IPS-15b (cell line): ENCODE measurements around the gene FILIP1L.

ENCODE experiments used
- H3K27me3 ChIP-seq: one replicate; pipeline ENCODE4 v1.6.1; 2013; ENCODE audit warnings: low read length; ENCODE audit not compliant: control insufficient read depth, insufficient read depth
- H3K36me3 ChIP-seq: one replicate; pipeline ENCODE4 v1.6.1; 2013; ENCODE audit warnings: low read length; ENCODE audit not compliant: control insufficient read depth, insufficient read depth
- H3K4me1 ChIP-seq: one replicate; pipeline ENCODE4 v1.6.1; 2013; ENCODE audit warnings: mild to moderate bottlenecking, low read length; ENCODE audit not compliant: control insufficient read depth, insufficient read depth
- H3K4me3 ChIP-seq: one replicate; pipeline ENCODE4 v1.5.1; 2013; ENCODE audit warnings: low read depth, low read length
- H3K9ac ChIP-seq: one replicate; pipeline ENCODE4 v1.6.1; 2013; ENCODE audit warnings: low read depth, mild to moderate bottlenecking, low read length
- H3K9me3 ChIP-seq: one replicate; pipeline ENCODE4 v1.6.1; 2013; ENCODE audit warnings: mild to moderate bottlenecking, low read length; ENCODE audit not compliant: control insufficient read depth, insufficient read depth

FILIP1L gene

DNA sequence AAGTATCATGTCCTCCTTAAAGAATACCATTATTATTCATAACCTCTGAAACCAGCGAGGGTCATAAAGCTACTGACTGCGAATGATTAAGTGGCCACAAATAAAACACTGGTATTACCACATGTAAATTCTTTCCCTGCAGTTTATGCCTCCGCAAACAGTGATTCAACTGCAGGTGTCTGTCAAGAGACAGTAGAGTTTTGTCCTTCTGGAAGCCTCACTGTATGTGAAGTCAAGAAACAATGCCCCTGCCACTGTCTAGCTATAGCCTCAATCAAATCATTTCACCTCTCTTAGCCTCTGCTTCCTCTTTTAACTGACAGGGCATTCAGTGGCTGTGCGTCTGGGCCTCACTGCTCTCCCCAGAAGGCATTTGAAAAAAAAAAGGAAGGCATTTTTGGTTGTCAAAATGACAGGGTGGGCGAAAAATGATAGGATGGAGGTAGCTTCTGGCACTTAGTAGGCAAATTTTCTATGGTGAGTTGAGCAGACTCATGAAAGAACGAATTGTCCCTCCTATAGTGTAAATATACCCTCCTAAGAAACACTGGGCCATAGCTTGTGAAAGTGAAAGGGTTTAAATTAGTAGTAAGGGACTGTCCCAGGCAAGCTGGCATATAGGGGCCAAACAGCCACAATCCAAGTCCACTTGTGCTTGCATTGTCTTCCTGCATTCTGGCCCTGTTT is 66.7 kb downstream of the FILIP1L start:
- Histone ChIP-seq H3K4me1 (peaks cover 16% of the 10 kb centered on the region), H3K27me3 (no peaks in the 10 kb centered on the region), H3K4me3 (no peak overlapping the region), H3K9ac (no peak overlapping the region), H3K9me3 (no peaks in the 10 kb centered on the region), H3K36me3 (no peaks in the 10 kb centered on the region)

DNA sequence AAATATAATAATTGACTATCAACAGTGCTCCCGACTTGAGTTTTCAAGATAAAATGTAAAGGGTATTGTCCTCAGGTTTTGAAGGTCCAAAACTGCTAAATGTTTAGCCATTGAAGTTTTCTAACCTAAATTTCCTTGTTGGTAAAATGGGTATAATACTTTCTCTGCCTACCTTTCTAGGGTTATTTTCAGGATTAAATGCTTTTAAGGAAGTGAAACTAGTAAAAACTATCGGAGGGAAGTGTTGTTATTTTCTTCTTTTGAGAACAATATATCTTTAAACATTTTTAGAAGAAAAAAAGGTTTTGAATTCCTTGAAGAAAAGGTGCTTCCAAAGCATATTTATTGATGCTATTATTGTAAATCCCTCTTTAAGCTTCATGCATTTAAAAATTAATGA is 67.3 kb downstream of the FILIP1L start:
- Histone ChIP-seq H3K9ac (no peak overlapping the region), H3K4me3 (no peak overlapping the region), H3K4me1 (peaks cover 18% of the 10 kb centered on the region), H3K9me3 (no peaks in the 10 kb centered on the region), H3K27me3 (no peaks in the 10 kb centered on the region), H3K36me3 (no peaks in the 10 kb centered on the region)

GRCh38 chr3:100045696-100046095 is 68.6 kb downstream of the FILIP1L start:
- H3K27me3 ChIP-seq, result no peaks in the 10 kb centered on the region
- no peaks in the 10 kb centered on the region for H3K36me3 ChIP-seq
- H3K9me3 ChIP-seq, result no peaks in the 10 kb centered on the region
- H3K4me1 ChIP-seq, result peaks cover 18% of the 10 kb centered on the region
- H3K4me3 ChIP-seq, result no peak overlapping the region
- H3K9ac ChIP-seq, result no peak overlapping the region

DNA sequence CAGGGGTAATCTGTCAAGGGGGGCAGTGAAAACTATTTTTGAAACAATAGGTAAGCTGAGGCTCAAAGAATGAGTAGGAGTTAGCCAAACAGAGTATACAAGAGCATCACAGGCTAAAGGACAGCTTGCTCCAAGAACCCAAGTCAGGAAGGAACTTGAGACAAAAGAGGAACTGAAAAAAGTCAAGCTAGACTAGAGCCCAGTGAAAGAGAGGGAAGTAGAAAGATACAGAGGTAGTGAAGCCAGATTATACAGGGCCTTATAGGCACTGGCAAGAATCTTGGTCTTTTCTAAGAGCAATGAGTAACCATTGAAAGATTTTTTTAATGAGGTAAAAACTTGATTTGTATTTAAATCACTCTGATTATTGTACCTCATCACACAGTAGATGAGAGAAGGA is 69.9 kb downstream of the FILIP1L start:
- H3K36me3 ChIP-seq, result no peaks in the 10 kb centered on the region
- no peak overlapping the region for H3K9ac ChIP-seq
- peaks cover 18% of the 10 kb centered on the region for H3K4me1 ChIP-seq
- no peak overlapping the region for H3K4me3 ChIP-seq
- H3K9me3 ChIP-seq, result no peaks in the 10 kb centered on the region
- H3K27me3 ChIP-seq, result no peaks in the 10 kb centered on the region

- no peaks in the 10 kb centered on the region for H3K9me3 ChIP-seq
- no peak overlapping the region for H3K9ac ChIP-seq
- H3K4me3 ChIP-seq, result no peak overlapping the region
- no peaks in the 10 kb centered on the region for H3K27me3 ChIP-seq
- peaks cover 18% of the 10 kb centered on the region for H3K4me1 ChIP-seq
- no peaks in the 10 kb centered on the region for H3K36me3 ChIP-seq
Observed at GRCh38 chr3:100043271-100043670, 71.0 kb downstream of the FILIP1L start.

- H3K27me3 ChIP-seq, result no peaks in the 10 kb centered on the region
- H3K36me3 ChIP-seq, result no peaks in the 10 kb centered on the region
- H3K4me1 ChIP-seq, result peaks cover 13% of the 10 kb centered on the region
- H3K9ac ChIP-seq, result no peak overlapping the region
- H3K9me3 ChIP-seq, result no peaks in the 10 kb centered on the region
- H3K4me3 ChIP-seq, result no peak overlapping the region
Observed at GRCh38 chr3:100042166-100042981, 71.9 kb downstream of the FILIP1L start.

DNA sequence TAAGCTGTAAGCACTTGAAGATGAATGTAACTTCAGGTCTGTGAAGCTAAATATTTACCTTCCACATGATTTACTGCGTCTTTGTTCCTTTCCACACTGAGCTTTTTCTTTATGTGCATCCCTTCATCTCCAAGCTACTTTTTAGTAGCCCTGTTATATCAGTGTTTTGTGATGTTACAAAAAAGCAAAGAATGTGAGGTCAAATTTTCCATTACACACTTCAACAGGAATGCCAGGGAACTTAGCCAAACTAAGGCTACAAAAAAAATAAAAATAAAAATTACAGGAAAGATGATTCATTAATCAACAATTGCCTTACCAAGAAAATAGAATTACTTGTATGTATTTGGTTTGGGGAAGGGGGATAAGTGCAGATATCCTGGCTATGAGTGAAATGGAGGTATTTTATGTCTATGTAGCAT is 73.0 kb downstream of the FILIP1L start:
- Histone ChIP-seq H3K36me3 (no peaks in the 10 kb centered on the region), H3K4me3 (no peak overlapping the region), H3K9ac (no peak overlapping the region), H3K9me3 (no peaks in the 10 kb centered on the region), H3K27me3 (no peaks in the 10 kb centered on the region), H3K4me1 (peaks cover 14% of the 10 kb centered on the region)

DNA sequence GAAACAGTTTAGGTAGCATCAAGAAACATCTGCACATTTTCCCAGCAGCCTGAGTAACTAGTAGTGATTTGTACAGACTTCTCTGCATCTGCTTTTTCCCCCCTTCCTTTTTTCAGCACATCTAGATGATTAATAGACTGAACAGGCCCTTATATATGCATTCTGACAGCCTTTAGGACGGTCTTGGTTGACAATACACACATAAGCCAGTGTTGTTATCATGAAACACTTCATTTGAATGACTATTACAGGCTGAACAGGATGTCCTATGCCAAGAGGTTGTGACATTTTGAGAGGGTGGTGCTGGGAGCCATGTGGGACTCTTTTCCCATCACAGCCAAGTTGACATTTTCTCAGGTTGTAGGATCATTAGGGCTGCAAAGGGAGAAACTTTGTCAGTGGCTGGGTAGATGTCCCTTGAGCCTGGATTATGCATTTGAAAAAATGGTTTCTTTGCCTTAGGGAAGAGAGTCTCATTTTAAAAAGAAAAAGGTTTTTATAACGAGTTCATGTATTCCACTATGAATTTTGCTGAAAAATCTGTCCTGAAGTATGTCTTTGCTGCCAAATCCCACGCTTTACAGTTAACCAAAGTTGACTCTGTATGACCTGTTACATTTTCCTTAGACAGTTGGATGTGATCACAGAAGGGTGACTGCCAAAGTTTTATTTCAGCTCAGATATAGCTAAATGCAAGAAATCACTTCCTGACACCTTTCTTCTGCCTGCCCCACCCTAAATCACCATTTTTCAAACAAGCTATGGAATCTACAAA is 73.7 kb downstream of the FILIP1L start:
- Histone ChIP-seq H3K27me3 (no peaks in the 10 kb centered on the region), H3K9ac (no peak overlapping the region), H3K4me3 (no peak overlapping the region), H3K36me3 (no peaks in the 10 kb centered on the region), H3K4me1 (peaks cover 10% of the 10 kb centered on the region), H3K9me3 (no peaks in the 10 kb centered on the region)

DNA sequence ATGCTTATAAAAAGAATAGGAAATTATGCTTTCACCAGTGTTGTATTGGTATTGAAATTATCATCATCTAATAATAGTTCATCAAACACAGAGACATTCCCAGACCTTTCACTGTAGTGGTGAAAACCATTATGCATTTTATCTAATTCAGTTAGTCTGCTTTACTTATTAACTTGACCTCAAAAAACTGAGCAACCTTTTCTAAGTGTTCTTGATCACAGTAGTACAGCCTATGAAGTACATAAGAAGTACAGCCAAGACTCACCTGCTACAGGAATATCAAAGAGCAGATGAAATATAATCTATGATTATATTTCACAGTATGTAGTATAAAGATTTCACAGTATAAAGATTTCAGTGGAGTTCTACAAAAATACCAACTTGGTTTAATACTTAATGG is 75.2 kb downstream of the FILIP1L start:
- Histone ChIP-seq H3K4me3 (no peak overlapping the region), H3K9ac (no peak overlapping the region), H3K4me1 (peaks cover 8% of the 10 kb centered on the region), H3K36me3 (no peaks in the 10 kb centered on the region), H3K9me3 (no peaks in the 10 kb centered on the region), H3K27me3 (no peaks in the 10 kb centered on the region)

GRCh38 chr3:100033903-100034471 is 80.3 kb downstream of the FILIP1L start:
- no peaks in the 10 kb centered on the region for H3K9me3 ChIP-seq
- no peaks in the 10 kb centered on the region for H3K27me3 ChIP-seq
- H3K4me1 ChIP-seq, result peaks cover 3% of the 10 kb centered on the region
- no peak overlapping the region for H3K9ac ChIP-seq
- H3K36me3 ChIP-seq, result no peaks in the 10 kb centered on the region
- H3K4me3 ChIP-seq, result no peak overlapping the region

DNA sequence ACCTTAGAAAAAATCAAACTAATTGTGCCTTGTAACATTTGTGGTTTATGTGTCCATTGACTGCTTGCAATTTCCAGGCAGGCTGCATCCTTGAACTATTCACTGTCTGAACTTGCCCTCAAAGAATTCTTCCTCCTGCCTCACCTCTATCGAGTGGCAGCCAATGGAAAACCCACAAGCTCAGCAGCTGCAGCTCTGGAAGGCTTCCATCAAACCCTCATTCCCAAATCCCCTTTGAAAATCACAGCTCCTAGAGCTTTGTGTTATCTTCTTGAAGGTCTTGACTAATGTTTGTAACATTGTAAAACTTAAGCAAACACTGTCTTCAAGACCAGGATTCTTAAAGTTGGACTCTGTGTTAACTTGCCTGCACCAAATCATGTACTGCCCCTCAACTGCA is 81.1 kb downstream of the FILIP1L start:
- Histone ChIP-seq H3K36me3 (no peaks in the 10 kb centered on the region), H3K9ac (no peak overlapping the region), H3K4me3 (no peak overlapping the region), H3K27me3 (no peaks in the 10 kb centered on the region), H3K9me3 (no peaks in the 10 kb centered on the region), H3K4me1 (peaks cover 3% of the 10 kb centered on the region)
